Panc1 (cell line): Measurements from ENCODE around the gene MAP2K7. TPM values are rescaled to one million over a fixed set of nuclear protein-coding genes. Genes with fewer than 3 reads are reported as not detected.

Experiments used
- ATAC-seq: fragments of 200-7000 bp; cut with Tn5 transposase; 2 replicates; pipeline ENCODE4 v1.9.1; 2020; ENCODE audit warnings: mild to moderate bottlenecking, moderate library complexity
- BruUV-seq: library from RNA; stranded (reverse); fragments of 400-500 nt; replicated peaks from 2 replicates; lab custom pipeline; 2021; lab: Mats Ljungman, UMichigan
- CTCF ChIA-PET: fragments of 300-600 bp; sonication (Branson Sonifier 250); formaldehyde crosslinking; loops from one replicate; lab custom pipeline; 2022; ENCODE audit warnings: antibody characterized with exemption; lab: Charles Lee
- POLR2A ChIA-PET: fragments of 300-600 bp; sonication (Branson Sonifier 250); formaldehyde crosslinking; loops from one replicate; lab custom pipeline; 2022; ENCODE audit warnings: antibody characterized with exemption; lab: Charles Lee
- DNase-seq: peaks from one replicate; pipeline ENCODE4 v3.0.0-alpha.2; 2010; ENCODE audit warnings: low read depth, low spot score
- H3K27ac ChIP-seq: 2 replicates; pipeline ENCODE4 v1.5.1; 2011; ENCODE audit warnings: mild to moderate bottlenecking, low read length, inconsistent platforms
- H3K27me3 ChIP-seq: fragments of 200-500 bp; sonication (Bioruptor generic); 2 replicates; pipeline ENCODE4 v1.6.0; 2014; ENCODE audit warnings: low read length, inconsistent platforms; ENCODE audit not compliant: control insufficient read depth, insufficient read depth
- H3K36me3 ChIP-seq: fragments of 200-500 bp; sonication (Bioruptor generic); 2 replicates; pipeline ENCODE4 v1.5.1; 2014; ENCODE audit warnings: inconsistent platforms, mild to moderate bottlenecking, low read length, moderate library complexity; ENCODE audit not compliant: control insufficient read depth, insufficient read depth
- H3K4me1 ChIP-seq: 2 replicates; pipeline ENCODE4 v1.5.1; 2011; ENCODE audit warnings: inconsistent platforms, mild to moderate bottlenecking, low read length, moderate library complexity; ENCODE audit not compliant: control insufficient read depth, insufficient read depth
- H3K4me3 ChIP-seq, 2 experiments: 2 replicates each; pipeline ENCODE4 v1.5.1; 2011 to 2012; ENCODE audit warnings: low read depth in 2 of 2, low read length in 2 of 2, mild to moderate bottlenecking in 2 of 2, inconsistent platforms in 1 of 2, moderate library complexity in 1 of 2
- H3K9me3 ChIP-seq: fragments of 200-500 bp; sonication (Bioruptor generic); 2 replicates; pipeline ENCODE4 v1.5.1; 2014; ENCODE audit warnings: low read depth, mild to moderate bottlenecking, inconsistent platforms, low read length, moderate library complexity; ENCODE audit not compliant: control insufficient read depth, insufficient read depth
- CTCF ChIP-seq: fragments of 450-650 bp; IDR thresholded peaks from 2 replicates; pipeline ENCODE4 v1.5.1; 2017; ENCODE audit warnings: mild to moderate bottlenecking
- POLR2AphosphoS5 ChIP-seq: IDR thresholded peaks from 2 replicates; pipeline ENCODE4 v1.6.1; 2012; ENCODE audit warnings: mild to moderate bottlenecking, low read depth, low read length, moderate library complexity
- REST ChIP-seq, 2 experiments: IDR thresholded peaks; 2 replicates each; pipeline ENCODE4 v1.6.1; 2011 to 2012; ENCODE audit warnings: low read depth in 2 of 2, control low read depth in 1 of 2, low read length in 1 of 2, mild to moderate bottlenecking in 1 of 2, moderate library complexity in 1 of 2; ENCODE audit not compliant: insufficient read depth in 1 of 2
- SIN3A ChIP-seq: IDR thresholded peaks from 2 replicates; pipeline ENCODE4 v1.6.1; 2012; ENCODE audit warnings: low read depth, mild to moderate bottlenecking, low read length, moderate library complexity, borderline replicate concordance; ENCODE audit not compliant: insufficient read depth
- TCF7L2 ChIP-seq: IDR thresholded peaks from 2 replicates; pipeline ENCODE4 v1.6.1; 2011; ENCODE audit warnings: mild to moderate bottlenecking, low read depth, low read length, inconsistent platforms
- in situ Hi-C: cut with HindIII; loops from 2 replicates; pipeline ENCODE4 v1.10.0; 2016; ENCODE audit warnings: low sequenced_read_pairs, low pct_unique_long_range_greater_than_20kb
- intact Hi-C: fragments of 100-400 bp; cut with micrococcal nuclease; formaldehyde crosslinking; loops from one replicate; pipeline ENCODE4 v1.10.0; 2022; ENCODE audit not compliant: unreplicated experiment
- total RNA-seq: library from RNA; stranded (reverse); gene quantifications from one replicate; pipeline ENCODE4 v1.2.1, GENCODE V29; 2021; ENCODE audit not compliant: unreplicated experiment

MAP2K7 gene
- total RNA-seq, 1 experiment from 2014 or later = 32.9 TPM

GRCh38 chr19:7924651-7925170 is 21.0 kb downstream of the MAP2K7 start:
- no peak for ATAC-seq
- no peaks in the 10 kb centered on the region; the same call in 1 of the 2 replicates for H3K36me3 ChIP-seq
- H3K27me3 ChIP-seq = no peaks in the 10 kb centered on the region
- intact Hi-C loops = no loop called here
- TF ChIP-seq SIN3A (no peak; the same call in 1 of the 2 replicates), REST (IDR thresholded peaks at IDR 0.05; ENCODE audit: insufficient read depth in 1 of 2, low read depth in 2 of 2, low read length in 1 of 2) (no peak), CTCF (no peak), TCF7L2 (no peak), POLR2AphosphoS5 (no peak)
- CTCF ChIA-PET = interaction anchor here (0.7 kb wide), 1 partner anchor 13 kb away, joined by 4 read pairs; no protein-coding TSS in a partner anchor
- H3K4me1 ChIP-seq = peaks cover 52% of the 10 kb centered on the region
- H3K4me3 ChIP-seq = peak overlapping the region; percentile 39 to 46
- DNase-seq = no peak
- H3K9me3 ChIP-seq = no peaks in the 10 kb centered on the region
- BruUV-seq = no TSS peak
- POLR2A ChIA-PET = no interaction called here
- H3K27ac ChIP-seq = peak overlapping the region; percentile 34; the same call in 1 of the 2 replicates
- in situ Hi-C loops = no loop called here

GRCh38 chr19:7925171-7925851 is 21.6 kb downstream of the MAP2K7 start:
- ChIA-PET POLR2A (no interaction called here), CTCF (no interaction called here)
- TSS peak; percentile 66 for BruUV-seq

More at GRCh38 chr19:7925171-7925851, 21.6 kb downstream of the MAP2K7 start:
- TF ChIP-seq REST (IDR thresholded peaks at IDR 0.05; ENCODE audit: insufficient read depth in 1 of 2, low read depth in 2 of 2, low read length in 1 of 2) (no peak), CTCF (peak; percentile 95)
- Histone ChIP-seq H3K4me1 (peaks cover 55% of the 10 kb centered on the region), H3K4me3 (peak overlapping the region; percentile 39 to 46), H3K36me3 (no peaks in the 10 kb centered on the region), H3K27ac (no peak overlapping the region), H3K9me3 (no peaks in the 10 kb centered on the region), H3K27me3 (no peaks in the 10 kb centered on the region)
- intact Hi-C loops = no loop called here
- ATAC-seq (peak; percentile 24), DNase-seq (no peak)
- in situ Hi-C loops = no loop called here
